Lower lobe of right lung (tissue), 2 donors: ENCODE data around the gene TMEM132A. TPM values are rescaled to one million over a fixed set of nuclear protein-coding genes. Genes with fewer than 3 reads are reported as not detected.
"Not testable (repeated sequence)": the region's sequence is repeated elsewhere in the genome, so short reads cannot be mapped to it uniquely, and the experiment has no call there.

ENCODE experiments used
- ATAC-seq, 2 donors: fragments of 200-7000 bp; cut with Tn5 transposase; one replicate each; pipeline ENCODE4 v1.9.1; 2020 to 2022; ENCODE audit warnings: mild to moderate bottlenecking in 2 of 2, moderate library complexity in 2 of 2
- DNase-seq: peaks from one replicate; pipeline ENCODE4 v3.0.0-alpha.2; 2020
- H3K27ac ChIP-seq: fragments of 200-600 bp; one replicate; pipeline ENCODE4 v1.8.0; 2022
- H3K27me3 ChIP-seq: fragments of 200-600 bp; one replicate; pipeline ENCODE4 v1.8.0; 2022; ENCODE audit warnings: low read depth
- H3K36me3 ChIP-seq: fragments of 200-600 bp; one replicate; pipeline ENCODE4 v1.8.0; 2022; ENCODE audit warnings: mild to moderate bottlenecking
- H3K4me1 ChIP-seq: fragments of 200-600 bp; one replicate; pipeline ENCODE4 v1.8.0; 2022
- H3K4me3 ChIP-seq: fragments of 200-600 bp; one replicate; pipeline ENCODE4 v1.8.0; 2022; ENCODE audit warnings: mild to moderate bottlenecking
- H3K9me3 ChIP-seq: fragments of 200-600 bp; one replicate; pipeline ENCODE4 v1.8.0; 2022
- CTCF ChIP-seq: fragments of 200-600 bp; IDR thresholded peaks from one replicate; pipeline ENCODE4 v1.8.0; 2022; ENCODE audit warnings: antibody characterized with exemption, mild to moderate bottlenecking
- intact Hi-C: fragments of 100-400 bp; cut with DNase I; formaldehyde crosslinking; loops from one replicate; pipeline ENCODE4 v1.11.0; 2022
- total RNA-seq: library from RNA; stranded (reverse); fragmentation: NEBNext Ultra II Directional; extraction: Animal tissue kit (Norgen Biotek cat#: 25700); gene quantifications from one replicate; pipeline ENCODE4 v1.2.1, GENCODE V29; 2021
- donor health status: DM: no; HTN: yes; CAD: no; lungs with severe emphysema.

TMEM132A gene
- total RNA-seq, 1 donor from 2014 or later: 13.9 TPM

GRCh38 chr11:60908803-60909202, 15.5 kb upstream of the TMEM132A start:
- DNase-seq (no peak), ATAC-seq (no peak)
- Histone ChIP-seq H3K4me1 (peaks cover 52% of the 10 kb centered on the region), H3K4me3 (no peak overlapping the region), H3K27me3 (no peaks in the 10 kb centered on the region), H3K9me3 (no peaks in the 10 kb centered on the region), H3K27ac (no peak overlapping the region), H3K36me3 (peaks cover 4% of the 10 kb centered on the region)
- TF ChIP-seq CTCF: no peak
- intact Hi-C loops: no loop called here

DNA sequence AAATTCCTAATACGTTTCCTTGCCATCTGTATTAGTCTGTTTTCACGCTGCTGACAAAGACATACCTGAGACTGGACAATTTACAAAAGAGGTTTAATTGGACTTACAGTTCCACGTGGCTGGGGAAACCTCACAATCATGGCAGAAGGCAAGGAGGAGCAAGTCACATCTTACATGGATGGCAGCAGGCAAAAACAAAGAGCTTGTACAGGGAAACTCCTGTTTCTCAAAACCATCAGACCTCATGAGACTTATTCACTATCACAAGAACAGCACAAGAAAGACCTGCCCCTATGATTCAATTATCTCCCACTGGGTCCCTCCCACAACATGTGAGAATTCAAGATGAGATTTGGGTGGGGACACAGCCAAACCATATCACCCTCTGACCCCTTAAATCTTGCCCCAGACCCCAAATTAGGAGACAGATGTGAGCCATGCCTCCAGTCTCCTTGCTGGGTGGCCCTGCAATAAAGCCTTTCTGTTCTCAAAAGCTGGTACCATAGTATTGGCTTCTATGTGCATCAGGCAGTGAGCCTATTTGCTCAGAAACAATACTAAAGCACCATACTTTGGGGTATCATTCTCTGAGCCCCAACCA, 14.5 kb upstream of the TMEM132A start:
- ATAC-seq, H3K27ac ChIP-seq, H3K4me3 ChIP-seq, H3K27me3 ChIP-seq, intact Hi-C loops, H3K9me3 ChIP-seq, DNase-seq, H3K36me3 ChIP-seq: not testable (repeated sequence)
- H3K4me1 ChIP-seq: peaks cover 42% of the 10 kb centered on the region

GRCh38 chr11:60910281-60910687, 14.0 kb upstream of the TMEM132A start:
- intact Hi-C loops: no loop called here

GRCh38 chr11:60910711-60911380, 13.4 kb upstream of the TMEM132A start:
- H3K4me3 ChIP-seq: no peak overlapping the region
- H3K9me3 ChIP-seq: no peaks in the 10 kb centered on the region
- peaks cover 42% of the 10 kb centered on the region for H3K4me1 ChIP-seq
- peak overlapping the region; percentile 5 for H3K27ac ChIP-seq
- H3K27me3 ChIP-seq: no peaks in the 10 kb centered on the region
- DNase-seq (no peak), ATAC-seq (no peak)
- H3K36me3 ChIP-seq: no peaks in the 10 kb centered on the region
- intact Hi-C loops: no loop called here
- TF ChIP-seq CTCF: no peak

More at GRCh38 chr11:60910281-60910687, 14.0 kb upstream of the TMEM132A start:
- no peak for TF ChIP-seq CTCF
- H3K27ac ChIP-seq: no peak overlapping the region
- ATAC-seq: no peak
- no peaks in the 10 kb centered on the region for H3K9me3 ChIP-seq
- peaks cover 42% of the 10 kb centered on the region for H3K4me1 ChIP-seq
- DNase-seq: no peak
- H3K27me3 ChIP-seq: no peaks in the 10 kb centered on the region
- H3K4me3 ChIP-seq: no peak overlapping the region
- H3K36me3 ChIP-seq: no peaks in the 10 kb centered on the region

- no peak overlapping the region for H3K27ac ChIP-seq
- peaks cover 51% of the 10 kb centered on the region for H3K4me1 ChIP-seq
- no peak overlapping the region for H3K4me3 ChIP-seq
- DNase-seq (no peak), ATAC-seq (no peak)
- no peaks in the 10 kb centered on the region for H3K9me3 ChIP-seq
- no peaks in the 10 kb centered on the region for H3K27me3 ChIP-seq
- H3K36me3 ChIP-seq: no peaks in the 10 kb centered on the region
- intact Hi-C loops: no loop called here
- TF ChIP-seq CTCF: no peak
Observed at GRCh38 chr11:60912223-60912850, 11.9 kb upstream of the TMEM132A start.
